ENCODE results near the gene PIGT. TPM values are rescaled to one million over a fixed set of nuclear protein-coding genes. Genes with fewer than 3 reads are reported as not detected.

The PIGT gene
- total and polyA plus RNA-seq, 2 of the 13 experiments (the other 11 are each of a cell fraction or from before 2014, with no cell fraction given) = 65.9 to 74.1 TPM

- TF ChIP-seq ATF5 (CRISPR knock-in tag; IDR thresholded peaks at IDR 0.05; ENCODE audit: low read depth) (no peak), ZNF747 (CRISPR knock-in tag; IDR thresholded peaks at IDR 0.05; ENCODE audit: borderline replicate concordance) (peak; percentile 52; the same call in 1 of the 2 replicates), KDM5B (CRISPR knock-in tag; IDR thresholded peaks at IDR 0.05; ENCODE audit: borderline replicate concordance) (peak; percentile 70; the same call in 1 of the 2 replicates), HNRNPK (IDR thresholded peaks at IDR 0.05; ENCODE audit: low read depth, low read length, poor library complexity, severe bottlenecking) (peak; percentile 90), ZNF576 (CRISPR knock-in tag; IDR thresholded peaks at IDR 0.05) (no peak), ZNF335 (CRISPR knock-in tag; IDR thresholded peaks at IDR 0.05) (no peak), TFDP2 (CRISPR knock-in tag; IDR thresholded peaks at IDR 0.05) (peak; percentile 54; the same call in 1 of the 2 replicates), ZNF879 (CRISPR knock-in tag; IDR thresholded peaks at IDR 0.05) (peak; percentile 74; the same call in 1 of the 2 replicates), FOXO4 (CRISPR knock-in tag; conservative IDR thresholded peaks at IDR 0.05) (0 out of 2 replicates have a peak, but pooled peaks have one; percentile 82), TEAD2 (CRISPR knock-in tag; IDR thresholded peaks at IDR 0.05) (no peak), MNT (IDR thresholded peaks at IDR 0.05) (no peak), ZNF605 (CRISPR knock-in tag; IDR thresholded peaks at IDR 0.05) (peak; percentile 59; the same call in 1 of the 2 replicates), JDP2 (CRISPR knock-in tag; IDR thresholded peaks at IDR 0.05; ENCODE audit: borderline replicate concordance) (peak; percentile 37; the same call in 1 of the 2 replicates), BCL3 (CRISPR knock-in tag; IDR thresholded peaks at IDR 0.05) (peak; percentile 19), TRIM24 (CRISPR knock-in tag; IDR thresholded peaks at IDR 0.05) (no peak), ZSCAN12 (CRISPR knock-in tag; IDR thresholded peaks at IDR 0.05) (0 out of 2 replicates have a peak, but pooled peaks have one; percentile 61), HOXA9 (CRISPR knock-in tag; IDR thresholded peaks at IDR 0.05; ENCODE audit: borderline replicate concordance) (peak; percentile 95), RBM22 (optimal IDR thresholded peaks at IDR 0.05; ENCODE audit: low read length) (no peak), ZFY (CRISPR knock-in tag; IDR thresholded peaks at IDR 0.05) (peak; percentile 62; the same call in 1 of the 2 replicates), RBFOX2 (IDR thresholded peaks at IDR 0.05; ENCODE audit: low read depth, low read length) (peak; percentile 71), PHF21A (CRISPR knock-in tag; IDR thresholded peaks at IDR 0.05) (no peak; the same call in 1 of the 2 replicates), ARNT2 (CRISPR knock-in tag; IDR thresholded peaks at IDR 0.05; ENCODE audit: low read depth) (peak; percentile 25; the same call in 1 of the 2 replicates)
Observed at GRCh38 chr20:45406260-45407066, 9.5 kb upstream of the PIGT start (continued).

Data from HepG2 (cell line).